Keratinocyte (primary cell): ENCODE data around the gene ARHGEF28. TPM values are rescaled to one million over a fixed set of nuclear protein-coding genes. Genes with fewer than 3 reads are reported as not detected.
A peak's percentile ranks its signal among the peaks of the same experiment; 100 is the strongest.

Experiments
- DNase-seq: peaks from one replicate; pipeline ENCODE4 v3.0.0-alpha.2; 2011; ENCODE audit warnings: low read depth, missing footprints, low spot score
- FAIRE-seq: peaks from 2 replicates; lab custom pipeline; 2011; peaks lifted over from hg19 to GRCh38; lab: Jason Lieb, UNC
- H2AFZ ChIP-seq: 2 replicates; pipeline ENCODE4 v1.6.0; 2012; ENCODE audit warnings: low read length, control low read depth, inconsistent platforms; ENCODE audit not compliant: control insufficient read depth
- H3K27ac ChIP-seq: 2 replicates; pipeline ENCODE4 v1.5.1; 2011; ENCODE audit warnings: low read length; ENCODE audit not compliant: control insufficient read depth, insufficient read depth
- H3K27me3 ChIP-seq: 3 replicates; pipeline ENCODE4 v1.6.0; 2011; ENCODE audit warnings: low read length; ENCODE audit not compliant: control insufficient read depth, insufficient read depth; ENCODE audit errors: extremely low read depth
- H3K36me3 ChIP-seq, 2 experiments: 2 replicates in 1 of 2; 3 replicates in 1 of 2; pipeline ENCODE4 v1.5.1; 2011; ENCODE audit warnings: low read length in 2 of 2, mild to moderate bottlenecking in 1 of 2; ENCODE audit not compliant: control insufficient read depth in 2 of 2, insufficient read depth in 2 of 2; ENCODE audit errors: extremely low read depth in 1 of 2
- H3K4me1 ChIP-seq: 3 replicates; pipeline ENCODE4 v1.5.1; 2011; ENCODE audit warnings: low read length; ENCODE audit not compliant: control insufficient read depth, insufficient read depth; ENCODE audit errors: extremely low read depth
- H3K4me2 ChIP-seq: 3 replicates; pipeline ENCODE4 v1.6.0; 2011; ENCODE audit warnings: low read depth, low read length; ENCODE audit not compliant: control insufficient read depth, insufficient read depth; ENCODE audit errors: extremely low read depth
- H3K4me3 ChIP-seq, 3 experiments: fragments of 200-600 bp in 1 of 3; sonication (generic) in 1 of 3; 2 replicates in 2 of 3; 3 replicates in 1 of 3; pipeline ENCODE4 v1.5.1; 2011 to 2016; ENCODE audit warnings: low read length in 3 of 3, mild to moderate bottlenecking in 3 of 3, control low read depth in 2 of 3, inconsistent platforms in 1 of 3, low read depth in 1 of 3, mixed read lengths in 1 of 3, mixed run types in 1 of 3, moderate library complexity in 1 of 3; ENCODE audit not compliant: control insufficient read depth in 2 of 3, insufficient read depth in 2 of 3; ENCODE audit errors: extremely low read depth in 1 of 3
- H3K79me2 ChIP-seq: 2 replicates; pipeline ENCODE4 v1.6.0; 2012; ENCODE audit warnings: low read length; ENCODE audit not compliant: control insufficient read depth, insufficient read depth
- H3K9ac ChIP-seq: 3 replicates; pipeline ENCODE4 v1.6.0; 2011; ENCODE audit warnings: low read length; ENCODE audit not compliant: control insufficient read depth, insufficient read depth; ENCODE audit errors: extremely low read depth
- H3K9me1 ChIP-seq: 3 replicates; pipeline ENCODE4 v1.6.0; 2011; ENCODE audit warnings: low read length; ENCODE audit not compliant: control insufficient read depth, insufficient read depth; ENCODE audit errors: extremely low read depth
- H3K9me3 ChIP-seq: 2 replicates; pipeline ENCODE4 v1.5.1; 2012; ENCODE audit warnings: low read depth, low read length; ENCODE audit not compliant: control insufficient read depth
- H4K20me1 ChIP-seq: 3 replicates; pipeline ENCODE4 v1.6.0; 2011; ENCODE audit warnings: low read length; ENCODE audit not compliant: control insufficient read depth, insufficient read depth; ENCODE audit errors: extremely low read depth
- CTCF ChIP-seq, 3 experiments: IDR thresholded peaks in 1 of 3; conservative IDR thresholded peaks in 1 of 3; optimal IDR thresholded peaks in 1 of 3; 2 replicates in 2 of 3; 3 replicates in 1 of 3; pipeline versions ENCODE3 to v1.5.1; 2011; ENCODE audit warnings: low read length in 3 of 3, mild to moderate bottlenecking in 3 of 3, moderate library complexity in 2 of 3, control low read depth in 1 of 3, inconsistent platforms in 1 of 3; ENCODE audit not compliant: insufficient read depth in 2 of 3; ENCODE audit errors: extremely low read depth in 1 of 3
- EZH2 ChIP-seq: IDR thresholded peaks from one replicate; pipeline ENCODE4 v1.6.1; 2012; ENCODE audit warnings: inconsistent platforms, mild to moderate bottlenecking, low read length, moderate library complexity
- dilution Hi-C: fragments of 300-500 bp; cut with MboI; formaldehyde crosslinking; loops from one replicate; pipeline ENCODE4 v1.7.0; 2020; ENCODE audit warnings: low sequenced_read_pairs; ENCODE audit not compliant: extremely low pct_ligation_motif_present
- polyA plus RNA-seq, 5 experiments: library from polyadenylated mRNA; depleted of rRNA in 3 of 5; stranded (reverse) in 3 of 5; stranded (forward) in 1 of 5; unstranded in 1 of 5; fragments of >200 nt; gene quantifications; 1 replicate in 1 of 5; 2 replicates in 3 of 5; 3 replicates in 1 of 5; pipeline versions ENCODE4 v1.2.1 to v1.2.3, GENCODE V29; 2011 to 2012; ENCODE audit warnings: missing spikeins in 2 of 5, low read depth in 1 of 5, low replicate concordance in 1 of 5

ARHGEF28 gene
- polyA plus RNA-seq, 1 donor (not counting 4 experiments of a cell fraction or from before 2014, with no cell fraction given), result 31.6 TPM

GRCh38 chr5:73935719-73936118 is 309.7 kb downstream of the ARHGEF28 start:
- H3K9ac ChIP-seq, result no peak overlapping the region
- dilution Hi-C loops, result no loop called here
- H3K27ac ChIP-seq, result no peak overlapping the region
- no peak overlapping the region for H2AFZ ChIP-seq
- H3K9me3 ChIP-seq, result no peaks in the 10 kb centered on the region
- no peak overlapping the region for H3K4me3 ChIP-seq
- H3K4me2 ChIP-seq, result no peak overlapping the region
- TF ChIP-seq EZH2, result no peak
- TF ChIP-seq CTCF (optimal IDR thresholded peaks at IDR 0.05 in 1 of 3, IDR thresholded peaks at IDR 0.05 in 1 of 3, conservative IDR thresholded peaks at IDR 0.05 in 1 of 3; ENCODE audit: extremely low read depth in 1 of 3, insufficient read depth in 2 of 3, low read length in 3 of 3), result no peak
- no peaks in the 10 kb centered on the region for H4K20me1 ChIP-seq
- no peaks in the 10 kb centered on the region for H3K9me1 ChIP-seq
- FAIRE-seq (no peak), DNase-seq (no peak)
- peaks cover 12% of the 10 kb centered on the region for H3K79me2 ChIP-seq
- H3K4me1 ChIP-seq, result peaks cover 39% of the 10 kb centered on the region
- H3K36me3 ChIP-seq, result peaks cover 2 to 7% of the 10 kb centered on the region in 2 experiments
- no peaks in the 10 kb centered on the region for H3K27me3 ChIP-seq

- peaks cover 11 to 16% of the 10 kb centered on the region in 2 experiments for H3K36me3 ChIP-seq
- H3K27me3 ChIP-seq, result no peaks in the 10 kb centered on the region
- no peaks in the 10 kb centered on the region for H3K9me1 ChIP-seq
- H3K4me2 ChIP-seq, result peak overlapping the region; percentile 83
- H3K4me3 ChIP-seq, result peak overlapping the region in 2 of 3 experiments; percentile 27 to 53
- H2AFZ ChIP-seq, result no peak overlapping the region
- peaks cover 2% of the 10 kb centered on the region for H3K9me3 ChIP-seq
- peak overlapping the region; percentile 93 for H3K27ac ChIP-seq
- H4K20me1 ChIP-seq, result no peaks in the 10 kb centered on the region
- peaks cover 12% of the 10 kb centered on the region for H3K79me2 ChIP-seq
- DNase-seq (peak; percentile 66), FAIRE-seq (peak; percentile 87)
- dilution Hi-C loops, result no loop called here
- H3K4me1 ChIP-seq, result peaks cover 39% of the 10 kb centered on the region
- TF ChIP-seq EZH2, result no peak
- no peak for TF ChIP-seq CTCF (optimal IDR thresholded peaks at IDR 0.05 in 1 of 3, IDR thresholded peaks at IDR 0.05 in 1 of 3, conservative IDR thresholded peaks at IDR 0.05 in 1 of 3; ENCODE audit: extremely low read depth in 1 of 3, insufficient read depth in 2 of 3, low read length in 3 of 3)
- peak overlapping the region; percentile 76 for H3K9ac ChIP-seq
Observed at GRCh38 chr5:73938280-73938937, 312.4 kb downstream of the ARHGEF28 start.
